HL-60 (cell line): ENCODE results near the gene LIPJ.

Experiments
- DNase-seq, 2 experiments: peaks; one replicate each; pipeline ENCODE4 v3.0.0-alpha.2; 2010 to 2020; ENCODE audit warnings: low read depth in 1 of 2, low spot score in 1 of 2
- H3K27ac ChIP-seq: fragments of 250-450 bp; sonication (Bioruptor Pico); replicated peaks from 2 replicates; pipeline ENCODE4 v1.5.1; 2020; ENCODE audit warnings: mild to moderate bottlenecking, moderate library complexity
- H3K27me3 ChIP-seq: fragments of 250-450 bp; sonication (Bioruptor Pico); 2 replicates; pipeline ENCODE4 v1.5.1; 2021; ENCODE audit warnings: mild to moderate bottlenecking, moderate library complexity; ENCODE audit not compliant: insufficient read depth, poor library complexity, severe bottlenecking
- H3K4me3 ChIP-seq: replicated peaks from 2 replicates; pipeline ENCODE4 v1.5.1; 2011; ENCODE audit warnings: mild to moderate bottlenecking, control low read depth, low read length; ENCODE audit not compliant: insufficient read depth
- CTCF ChIP-seq: IDR thresholded peaks from one replicate; pipeline ENCODE4 v1.5.1; 2011; ENCODE audit warnings: low read length, control low read depth, inconsistent platforms; ENCODE audit not compliant: insufficient read depth
- GABPA ChIP-seq: IDR thresholded peaks from 2 replicates; pipeline ENCODE4 v1.6.1; 2012; ENCODE audit warnings: low read depth
- POLR2AphosphoS5 ChIP-seq: IDR thresholded peaks from 2 replicates; pipeline ENCODE4 v1.6.1; 2012; ENCODE audit warnings: low read depth
- REST ChIP-seq: IDR thresholded peaks from 2 replicates; pipeline ENCODE4 v1.6.1; 2012; ENCODE audit warnings: low read depth; ENCODE audit not compliant: insufficient replicate concordance
- SPI1 ChIP-seq: IDR thresholded peaks from 2 replicates; pipeline ENCODE4 v1.6.1; 2012; ENCODE audit warnings: low read depth, mild to moderate bottlenecking, borderline replicate concordance

LIPJ gene

GRCh38 chr10:88592906-88593305 is 6.3 kb downstream of the LIPJ start:
- TF ChIP-seq CTCF = no peak
- no peak for TF ChIP-seq SPI1
- TF ChIP-seq POLR2AphosphoS5 = no peak
- H3K27ac ChIP-seq = no peak overlapping the region
- DNase-seq = peak in 1 of 2 experiments; percentile 12
- H3K4me3 ChIP-seq = no peak overlapping the region
- no peaks in the 10 kb centered on the region for H3K27me3 ChIP-seq

GRCh38 chr10:88594482-88594881 is 7.9 kb downstream of the LIPJ start:
- TF ChIP-seq CTCF (no peak), SPI1 (no peak), POLR2AphosphoS5 (no peak), REST (no peak), GABPA (no peak)
- no peak overlapping the region for H3K27ac ChIP-seq
- no peak overlapping the region for H3K4me3 ChIP-seq
- no peak for DNase-seq
- no peaks in the 10 kb centered on the region for H3K27me3 ChIP-seq

- no peak for TF ChIP-seq CTCF
- peak; percentile 26; the same call in 1 of the 2 replicates for TF ChIP-seq SPI1
- TF ChIP-seq GABPA = no peak
- peak; percentile 68 to 81 for DNase-seq
- no peaks in the 10 kb centered on the region for H3K27me3 ChIP-seq
- H3K4me3 ChIP-seq = no peak overlapping the region
- H3K27ac ChIP-seq = peak overlapping the region; percentile 5; the same call in 1 of the 2 replicates
Observed at GRCh38 chr10:88598055-88598454, 11.5 kb downstream of the LIPJ start.

- no peak for TF ChIP-seq REST
- H3K27me3 ChIP-seq = no peaks in the 10 kb centered on the region
- H3K27ac ChIP-seq = no peak overlapping the region
- no peak for DNase-seq
- H3K4me3 ChIP-seq = no peak overlapping the region
Observed at GRCh38 chr10:88608052-88608732, 21.6 kb downstream of the LIPJ start.
